ENCODE data around the gene FAM124B.

FAM124B gene

GRCh38 chr2:224381521-224382279 is 20.2 kb downstream of the FAM124B start:
- no peak for DNase-seq (ENCODE audit: low spot score)

GRCh38 chr2:224379986-224380385 is 21.9 kb downstream of the FAM124B start:
- no peak for DNase-seq (ENCODE audit: low spot score)

GRCh38 chr2:224379172-224379571 is 22.7 kb downstream of the FAM124B start:
- DNase-seq (ENCODE audit: low spot score): no peak

GRCh38 chr2:224378701-224379097 is 23.2 kb downstream of the FAM124B start:
- no peak for DNase-seq (ENCODE audit: low spot score)

GRCh38 chr2:224377751-224378700 is 23.9 kb downstream of the FAM124B start:
- DNase-seq (ENCODE audit: low spot score): no peak

GRCh38 chr2:224372641-224373040 is 29.3 kb downstream of the FAM124B start:
- no peak for DNase-seq (ENCODE audit: low spot score)

- peak; percentile 43 for DNase-seq (ENCODE audit: low spot score)
Measured at GRCh38 chr2:224369028-224369632, 32.8 kb downstream of the FAM124B start.

GRCh38 chr2:224366267-224366844 is 35.6 kb downstream of the FAM124B start:
- no peak for DNase-seq (ENCODE audit: low spot score)

- DNase-seq (ENCODE audit: low spot score): no peak
Measured at GRCh38 chr2:224365331-224365730, 36.6 kb downstream of the FAM124B start.

GRCh38 chr2:224363281-224363680 is 38.6 kb downstream of the FAM124B start:
- DNase-seq (ENCODE audit: low spot score): no peak

- DNase-seq (ENCODE audit: low spot score): no peak
Measured at GRCh38 chr2:224362094-224362493, 39.8 kb downstream of the FAM124B start.

GRCh38 chr2:224360801-224361251 is 41.1 kb downstream of the FAM124B start:
- DNase-seq (ENCODE audit: low spot score): no peak

- peak; percentile 74 for DNase-seq (ENCODE audit: low spot score)
Measured at GRCh38 chr2:224359569-224359968, 42.3 kb downstream of the FAM124B start.

- peak; percentile 63 for DNase-seq (ENCODE audit: low spot score)
Measured at GRCh38 chr2:224357098-224357901, 44.6 kb downstream of the FAM124B start.

GRCh38 chr2:224354632-224355211 is 47.2 kb downstream of the FAM124B start:
- DNase-seq (ENCODE audit: low spot score): no peak

- no peak for DNase-seq (ENCODE audit: low spot score)
Measured at GRCh38 chr2:224350703-224351102, 51.2 kb downstream of the FAM124B start.

- DNase-seq (ENCODE audit: low spot score): no peak
Measured at GRCh38 chr2:224349396-224349795, 52.5 kb downstream of the FAM124B start.

GRCh38 chr2:224347176-224348051 is 54.5 kb downstream of the FAM124B start:
- no peak for DNase-seq (ENCODE audit: low spot score)

GRCh38 chr2:224345492-224345891 is 56.4 kb downstream of the FAM124B start:
- no peak for DNase-seq (ENCODE audit: low spot score)

GRCh38 chr2:224343226-224343625 is 58.7 kb downstream of the FAM124B start:
- no peak for DNase-seq (ENCODE audit: low spot score)
